Colonic mucosa (tissue), 4 donors: ENCODE data around the gene HSF2BP. TPM values are rescaled to one million over a fixed set of nuclear protein-coding genes. Genes with fewer than 3 reads are reported as not detected.

ENCODE experiments used
- DNase-seq: peaks from one replicate; pipeline ENCODE4 v3.0.0-alpha.2; 2020
- H3K27ac ChIP-seq: fragments of 200-600 bp; one replicate; pipeline ENCODE4 v1.8.0; 2021
- H3K27me3 ChIP-seq: fragments of 200-600 bp; one replicate; pipeline ENCODE4 v1.8.0; 2021
- H3K36me3 ChIP-seq: fragments of 200-600 bp; one replicate; pipeline ENCODE4 v1.8.0; 2021
- H3K4me1 ChIP-seq: fragments of 200-600 bp; one replicate; pipeline ENCODE4 v1.8.0; 2021; ENCODE audit warnings: mild to moderate bottlenecking
- H3K4me3 ChIP-seq: fragments of 200-600 bp; one replicate; pipeline ENCODE4 v1.8.0; 2021
- H3K9ac ChIP-seq, 2 donors: one replicate each; pipeline ENCODE4 v1.7.0; 2013; ENCODE audit warnings: control low read depth in 2 of 2, low read depth in 2 of 2, low read length in 2 of 2
- H3K9me3 ChIP-seq: fragments of 200-600 bp; one replicate; pipeline ENCODE4 v1.8.0; 2021
- intact Hi-C: fragments of 100-400 bp; cut with DNase I; formaldehyde crosslinking; loops from one replicate; pipeline ENCODE4 v1.14.1; 2022
- total RNA-seq, 2 donors: library from RNA; stranded (reverse); fragmentation: NEBNext Ultra II Directional in 1 of 2; extraction: Animal tissue kit (Norgen Biotek cat#: 25700) in 1 of 2; gene quantifications; one replicate each; pipeline ENCODE4 v1.2.1, GENCODE V29; 2021
- TF ChIP-seq, protein P1 (sequence below): fragments of 200-600 bp; IDR thresholded peaks from one replicate; pipeline ENCODE4 v1.8.0; 2022; ENCODE audit warnings: antibody characterized with exemption, mild to moderate bottlenecking
- donor health status: healthy.
- donor health status: DM: no; HTN: no; CAD: no.
- donor health status: DM: no; HTN: no; CAD: no.

HSF2BP gene
- total RNA-seq, 2 donors from 2014 or later, result 0.45 TPM; not detected in 1

DNA sequence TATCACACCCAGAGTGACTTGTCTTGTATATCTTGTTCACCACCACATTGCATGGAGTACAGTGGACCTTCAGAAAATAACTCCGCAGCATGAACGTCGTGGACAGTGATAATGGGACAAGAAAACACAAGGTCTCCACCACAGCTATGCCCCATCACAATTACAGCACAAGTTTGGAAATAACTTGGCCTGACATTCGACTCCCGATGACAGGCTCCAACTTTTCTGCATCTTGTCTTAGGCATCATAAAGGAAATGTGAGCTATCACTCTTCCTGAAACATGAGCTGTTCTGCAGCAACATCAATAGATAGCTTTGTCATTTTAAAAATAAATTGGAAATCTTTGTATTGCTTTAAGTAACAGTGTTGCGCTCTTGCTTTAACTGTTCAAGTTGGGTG, 3.0 kb upstream of the HSF2BP start:
- Histone ChIP-seq H3K27me3 (no peaks in the 10 kb centered on the region), H3K4me1 (peaks cover 3% of the 10 kb centered on the region), H3K9me3 (no peaks in the 10 kb centered on the region), H3K27ac (no peak overlapping the region), H3K36me3 (no peaks in the 10 kb centered on the region), H3K9ac (no peak overlapping the region), H3K4me3 (no peak overlapping the region)
- TF ChIP-seq, protein P1, sequence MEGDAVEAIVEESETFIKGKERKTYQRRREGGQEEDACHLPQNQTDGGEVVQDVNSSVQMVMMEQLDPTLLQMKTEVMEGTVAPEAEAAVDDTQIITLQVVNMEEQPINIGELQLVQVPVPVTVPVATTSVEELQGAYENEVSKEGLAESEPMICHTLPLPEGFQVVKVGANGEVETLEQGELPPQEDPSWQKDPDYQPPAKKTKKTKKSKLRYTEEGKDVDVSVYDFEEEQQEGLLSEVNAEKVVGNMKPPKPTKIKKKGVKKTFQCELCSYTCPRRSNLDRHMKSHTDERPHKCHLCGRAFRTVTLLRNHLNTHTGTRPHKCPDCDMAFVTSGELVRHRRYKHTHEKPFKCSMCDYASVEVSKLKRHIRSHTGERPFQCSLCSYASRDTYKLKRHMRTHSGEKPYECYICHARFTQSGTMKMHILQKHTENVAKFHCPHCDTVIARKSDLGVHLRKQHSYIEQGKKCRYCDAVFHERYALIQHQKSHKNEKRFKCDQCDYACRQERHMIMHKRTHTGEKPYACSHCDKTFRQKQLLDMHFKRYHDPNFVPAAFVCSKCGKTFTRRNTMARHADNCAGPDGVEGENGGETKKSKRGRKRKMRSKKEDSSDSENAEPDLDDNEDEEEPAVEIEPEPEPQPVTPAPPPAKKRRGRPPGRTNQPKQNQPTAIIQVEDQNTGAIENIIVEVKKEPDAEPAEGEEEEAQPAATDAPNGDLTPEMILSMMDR, result no peak
- DNase-seq, result no peak
- intact Hi-C loops, result no loop called here

DNA sequence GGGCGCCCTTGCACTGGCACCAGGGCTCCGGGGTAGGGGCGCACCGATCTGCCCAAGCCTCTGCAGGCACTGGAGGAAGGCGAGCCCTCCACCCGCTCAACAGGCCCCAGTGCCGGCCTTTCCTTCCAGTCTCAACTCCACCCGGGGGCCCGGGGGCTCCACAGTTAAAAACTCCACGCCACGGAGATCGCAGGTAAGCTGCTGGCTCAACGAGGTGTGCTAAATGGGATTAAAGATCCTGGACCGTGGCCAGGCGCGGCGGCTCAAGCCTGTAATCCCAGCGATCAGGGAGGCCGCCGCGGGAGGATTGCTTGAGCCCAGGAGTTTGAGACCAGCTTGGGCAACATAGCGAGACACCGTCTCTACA, 536 bp downstream of the HSF2BP start:
- H3K27ac ChIP-seq, result peak overlapping the region; percentile 87
- no peaks in the 10 kb centered on the region for H3K27me3 ChIP-seq
- TF ChIP-seq, protein P1, result no peak
- H3K9me3 ChIP-seq, result no peaks in the 10 kb centered on the region
- intact Hi-C loops, result no loop called here
- H3K36me3 ChIP-seq, result no peaks in the 10 kb centered on the region
- peak overlapping the region; percentile 99 for H3K4me3 ChIP-seq
- peaks cover 3% of the 10 kb centered on the region for H3K4me1 ChIP-seq
- H3K9ac ChIP-seq, result no peak overlapping the region
- peak; percentile 23 for DNase-seq

DNA sequence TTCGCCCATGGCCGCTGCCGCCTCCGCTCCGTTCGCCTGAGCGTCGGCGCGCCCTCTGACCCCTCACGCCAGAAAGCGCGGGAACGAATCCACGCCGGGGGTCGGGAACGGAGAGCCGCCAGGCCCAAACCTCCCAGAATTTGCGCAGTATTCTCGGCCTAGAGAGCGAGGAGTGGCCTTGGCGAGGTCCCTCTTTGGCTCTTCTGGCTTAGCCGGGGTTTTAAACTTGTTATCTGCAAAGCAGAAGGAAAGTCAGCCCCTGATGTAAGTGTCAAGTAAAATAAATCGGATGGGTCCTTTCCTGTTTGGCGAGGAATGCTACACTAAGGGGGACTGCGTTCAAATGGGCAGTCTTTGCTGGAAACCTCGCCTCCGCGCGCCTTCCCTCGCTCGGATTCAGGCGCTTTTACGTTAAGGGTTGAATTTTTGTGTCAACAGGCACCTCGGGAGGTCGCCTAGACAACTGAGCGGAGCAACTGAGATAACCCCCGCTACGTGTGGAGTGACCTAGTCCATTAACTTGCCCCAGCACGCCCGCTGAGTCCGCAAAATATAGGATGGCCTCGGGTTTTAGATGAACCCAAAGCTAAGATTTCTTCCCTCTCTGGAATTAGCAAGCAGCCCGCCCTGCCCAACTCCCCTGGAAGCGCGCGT, 1.1 kb downstream of the HSF2BP start:
- no peak overlapping the region for H3K9ac ChIP-seq
- TF ChIP-seq, protein P1, result no peak
- intact Hi-C loops, result no loop called here
- H3K4me3 ChIP-seq, result no peak overlapping the region
- DNase-seq, result no peak
- no peaks in the 10 kb centered on the region for H3K27me3 ChIP-seq
- no peaks in the 10 kb centered on the region for H3K36me3 ChIP-seq
- H3K27ac ChIP-seq, result no peak overlapping the region
- no peaks in the 10 kb centered on the region for H3K9me3 ChIP-seq
- peaks cover 3% of the 10 kb centered on the region for H3K4me1 ChIP-seq

DNA sequence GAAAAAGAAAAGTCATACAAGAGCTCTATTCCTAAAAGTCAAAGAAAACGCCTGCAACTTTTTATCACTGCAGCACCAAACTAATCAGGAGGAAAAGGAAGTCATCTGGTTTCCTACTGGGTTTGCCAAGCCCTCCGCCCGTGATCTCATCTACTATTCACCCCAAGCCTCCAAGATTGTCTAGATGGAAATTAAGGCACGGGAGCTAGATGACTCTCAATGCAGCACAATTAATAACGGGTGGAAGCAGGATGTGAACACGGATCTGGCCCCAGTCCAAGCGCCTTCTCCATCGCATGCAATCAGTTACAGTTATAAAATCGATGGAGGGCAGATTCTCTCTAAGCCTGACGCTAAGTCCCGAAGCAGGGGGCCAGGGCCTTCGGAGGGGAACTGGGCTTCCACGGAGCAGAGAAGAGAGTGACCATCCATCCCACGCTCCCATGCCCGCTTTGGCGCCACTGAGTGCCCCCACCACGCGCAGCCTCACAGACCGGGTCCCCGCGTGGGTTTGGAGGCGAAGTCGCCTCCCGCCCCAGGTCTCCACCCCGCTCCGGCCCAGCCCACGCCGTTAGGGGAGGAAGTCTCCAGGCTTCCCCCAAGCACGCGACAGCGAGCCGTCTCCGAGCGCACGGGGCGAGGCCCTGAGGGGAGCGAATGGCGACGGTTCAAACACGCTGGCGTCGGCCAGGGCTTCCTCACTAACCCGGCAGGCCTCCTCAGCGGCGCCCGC, 1.8 kb downstream of the HSF2BP start:
- Histone ChIP-seq H3K9ac (no peak overlapping the region), H3K4me3 (no peak overlapping the region), H3K9me3 (no peaks in the 10 kb centered on the region), H3K36me3 (no peaks in the 10 kb centered on the region), H3K27ac (no peak overlapping the region), H3K4me1 (peaks cover 3% of the 10 kb centered on the region), H3K27me3 (no peaks in the 10 kb centered on the region)
- peak; percentile 27 for DNase-seq
- intact Hi-C loops, result no loop called here
- TF ChIP-seq, protein P1, result no peak

- no peaks in the 10 kb centered on the region for H3K9me3 ChIP-seq
- intact Hi-C loops, result no loop called here
- H3K4me1 ChIP-seq, result no peaks in the 10 kb centered on the region
- no peak overlapping the region for H3K9ac ChIP-seq
- TF ChIP-seq, protein P1, result no peak
- no peaks in the 10 kb centered on the region for H3K27me3 ChIP-seq
- no peak overlapping the region for H3K27ac ChIP-seq
- H3K36me3 ChIP-seq, result no peaks in the 10 kb centered on the region
- no peak for DNase-seq
- H3K4me3 ChIP-seq, result no peak overlapping the region
These were observed 4.3 kb downstream of the HSF2BP start for GRCh38 chr21:43654806-43655489.
